NCI-H1417 treated with DMSO at 0.1 percent for 48 hours (cell line): Measurements from ENCODE around the gene LCN9.
"Not testable (repeated sequence)": the region's sequence is repeated elsewhere in the genome, so short reads cannot be mapped to it uniquely, and the experiment has no call there.

Source experiments
- DNase-seq: peaks from one replicate; lab custom pipeline; 2025; lab: John Stamatoyannopoulos, UW

The LCN9 gene

GRCh38 chr9:135647884-135648283, 15.2 kb upstream of the LCN9 start:
- DNase-seq: no peak

GRCh38 chr9:135648494-135649410, 14.4 kb upstream of the LCN9 start:
- DNase-seq: no peak

- DNase-seq: no peak
Observed at GRCh38 chr9:135649508-135649907, 13.6 kb upstream of the LCN9 start.

GRCh38 chr9:135650408-135650807, 12.7 kb upstream of the LCN9 start:
- no peak for DNase-seq

GRCh38 chr9:135655317-135655716, 7.8 kb upstream of the LCN9 start:
- DNase-seq: no peak

GRCh38 chr9:135657416-135657815, 5.7 kb upstream of the LCN9 start:
- DNase-seq: no peak

GRCh38 chr9:135659252-135659651, 3.9 kb upstream of the LCN9 start:
- no peak for DNase-seq

- no peak for DNase-seq
Observed at GRCh38 chr9:135660407-135660806, 2.7 kb upstream of the LCN9 start.

GRCh38 chr9:135661816-135662560, 1.1 kb upstream of the LCN9 start:
- DNase-seq: no peak

- no peak for DNase-seq
Observed at GRCh38 chr9:135663451-135663770, 302 bp downstream of the LCN9 start.

- DNase-seq: no peak
Observed at GRCh38 chr9:135663857-135664256, 748 bp downstream of the LCN9 start.

- DNase-seq: no peak
Observed at GRCh38 chr9:135664266-135664665, 1.2 kb downstream of the LCN9 start.

GRCh38 chr9:135664801-135665794, 2.0 kb downstream of the LCN9 start:
- no peak for DNase-seq

GRCh38 chr9:135665795-135666189, 2.7 kb downstream of the LCN9 start:
- no peak for DNase-seq

GRCh38 chr9:135666534-135667462, 3.7 kb downstream of the LCN9 start:
- DNase-seq: no peak

GRCh38 chr9:135667463-135668001, 4.4 kb downstream of the LCN9 start:
- DNase-seq: no peak

- not testable (repeated sequence) for DNase-seq
Observed at GRCh38 chr9:135669018-135669417, 5.9 kb downstream of the LCN9 start.

- DNase-seq: no peak
Observed at GRCh38 chr9:135669616-135670285, 6.6 kb downstream of the LCN9 start.

GRCh38 chr9:135670721-135671590, 7.8 kb downstream of the LCN9 start:
- DNase-seq: no peak
